ENCODE measurements around the gene COMT.

DNA sequence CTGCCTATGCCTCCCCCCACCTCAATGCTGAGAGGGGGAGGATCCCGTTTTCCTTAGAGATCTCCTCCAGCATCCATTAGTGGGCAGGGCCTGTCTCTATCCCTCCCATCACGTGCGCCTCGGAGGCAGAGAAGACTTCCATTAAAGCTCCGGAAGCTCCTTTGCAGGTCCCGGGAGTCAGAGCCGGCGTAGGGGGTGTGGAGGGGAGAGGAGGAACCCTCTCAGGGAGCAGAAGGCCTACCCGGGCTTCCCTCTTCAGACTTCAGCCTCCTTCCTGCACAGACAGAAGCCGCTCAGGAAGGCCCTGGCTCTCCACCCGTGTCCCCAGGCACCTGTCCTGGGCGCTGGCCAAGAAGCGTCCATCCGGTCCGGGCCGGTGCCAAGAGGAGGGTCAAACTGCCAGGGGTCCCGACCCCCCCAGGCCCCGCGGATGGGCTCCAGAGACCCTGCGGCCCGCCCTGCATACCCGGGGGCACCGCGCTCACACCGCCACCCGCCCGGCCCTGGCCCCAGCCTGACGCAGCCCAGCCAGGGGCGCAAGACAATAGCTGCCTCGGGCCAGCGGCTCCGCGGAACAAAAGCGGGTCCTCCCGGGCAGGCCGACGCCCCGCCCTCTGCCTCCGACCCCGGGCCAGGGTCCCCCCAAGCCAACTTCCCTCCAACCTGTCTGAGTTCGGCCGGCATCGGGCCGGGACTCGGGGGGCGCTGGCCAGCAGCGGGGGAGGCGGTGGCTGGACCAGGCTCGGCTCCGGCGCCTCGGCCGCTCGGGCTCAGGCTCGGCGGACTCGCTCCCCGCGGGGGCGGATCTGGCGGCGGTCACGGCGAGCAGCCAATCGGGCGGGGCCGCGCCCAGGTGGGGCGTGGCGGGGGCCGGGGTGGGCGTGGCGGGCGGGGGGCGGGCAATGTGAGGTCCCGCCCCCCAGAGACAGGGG, 45.1 kb downstream of the COMT start:
- peak; percentile 62 for TF ChIP-seq POLR2AphosphoS5 (IDR thresholded peaks at IDR 0.05; ENCODE audit: low read depth)
- TF ChIP-seq, protein P1, sequence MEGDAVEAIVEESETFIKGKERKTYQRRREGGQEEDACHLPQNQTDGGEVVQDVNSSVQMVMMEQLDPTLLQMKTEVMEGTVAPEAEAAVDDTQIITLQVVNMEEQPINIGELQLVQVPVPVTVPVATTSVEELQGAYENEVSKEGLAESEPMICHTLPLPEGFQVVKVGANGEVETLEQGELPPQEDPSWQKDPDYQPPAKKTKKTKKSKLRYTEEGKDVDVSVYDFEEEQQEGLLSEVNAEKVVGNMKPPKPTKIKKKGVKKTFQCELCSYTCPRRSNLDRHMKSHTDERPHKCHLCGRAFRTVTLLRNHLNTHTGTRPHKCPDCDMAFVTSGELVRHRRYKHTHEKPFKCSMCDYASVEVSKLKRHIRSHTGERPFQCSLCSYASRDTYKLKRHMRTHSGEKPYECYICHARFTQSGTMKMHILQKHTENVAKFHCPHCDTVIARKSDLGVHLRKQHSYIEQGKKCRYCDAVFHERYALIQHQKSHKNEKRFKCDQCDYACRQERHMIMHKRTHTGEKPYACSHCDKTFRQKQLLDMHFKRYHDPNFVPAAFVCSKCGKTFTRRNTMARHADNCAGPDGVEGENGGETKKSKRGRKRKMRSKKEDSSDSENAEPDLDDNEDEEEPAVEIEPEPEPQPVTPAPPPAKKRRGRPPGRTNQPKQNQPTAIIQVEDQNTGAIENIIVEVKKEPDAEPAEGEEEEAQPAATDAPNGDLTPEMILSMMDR (conservative IDR thresholded peaks at IDR 0.05; ENCODE audit: low read depth in 2 of 2): no peak
- TF ChIP-seq CREB1 (CRISPR knock-in tag; IDR thresholded peaks at IDR 0.05; ENCODE audit: low read depth): no peak
- TF ChIP-seq EZH2 (IDR thresholded peaks at IDR 0.05; ENCODE audit: low read depth, unreplicated experiment): no peak
- TF ChIP-seq, protein P2, sequence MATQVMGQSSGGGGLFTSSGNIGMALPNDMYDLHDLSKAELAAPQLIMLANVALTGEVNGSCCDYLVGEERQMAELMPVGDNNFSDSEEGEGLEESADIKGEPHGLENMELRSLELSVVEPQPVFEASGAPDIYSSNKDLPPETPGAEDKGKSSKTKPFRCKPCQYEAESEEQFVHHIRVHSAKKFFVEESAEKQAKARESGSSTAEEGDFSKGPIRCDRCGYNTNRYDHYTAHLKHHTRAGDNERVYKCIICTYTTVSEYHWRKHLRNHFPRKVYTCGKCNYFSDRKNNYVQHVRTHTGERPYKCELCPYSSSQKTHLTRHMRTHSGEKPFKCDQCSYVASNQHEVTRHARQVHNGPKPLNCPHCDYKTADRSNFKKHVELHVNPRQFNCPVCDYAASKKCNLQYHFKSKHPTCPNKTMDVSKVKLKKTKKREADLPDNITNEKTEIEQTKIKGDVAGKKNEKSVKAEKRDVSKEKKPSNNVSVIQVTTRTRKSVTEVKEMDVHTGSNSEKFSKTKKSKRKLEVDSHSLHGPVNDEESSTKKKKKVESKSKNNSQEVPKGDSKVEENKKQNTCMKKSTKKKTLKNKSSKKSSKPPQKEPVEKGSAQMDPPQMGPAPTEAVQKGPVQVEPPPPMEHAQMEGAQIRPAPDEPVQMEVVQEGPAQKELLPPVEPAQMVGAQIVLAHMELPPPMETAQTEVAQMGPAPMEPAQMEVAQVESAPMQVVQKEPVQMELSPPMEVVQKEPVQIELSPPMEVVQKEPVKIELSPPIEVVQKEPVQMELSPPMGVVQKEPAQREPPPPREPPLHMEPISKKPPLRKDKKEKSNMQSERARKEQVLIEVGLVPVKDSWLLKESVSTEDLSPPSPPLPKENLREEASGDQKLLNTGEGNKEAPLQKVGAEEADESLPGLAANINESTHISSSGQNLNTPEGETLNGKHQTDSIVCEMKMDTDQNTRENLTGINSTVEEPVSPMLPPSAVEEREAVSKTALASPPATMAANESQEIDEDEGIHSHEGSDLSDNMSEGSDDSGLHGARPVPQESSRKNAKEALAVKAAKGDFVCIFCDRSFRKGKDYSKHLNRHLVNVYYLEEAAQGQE (IDR thresholded peaks at IDR 0.05; ENCODE audit: unreplicated experiment): no peak
- no peak for TF ChIP-seq JUNB (IDR thresholded peaks at IDR 0.05; ENCODE audit: unreplicated experiment)
- no peak for TF ChIP-seq NANOG (IDR thresholded peaks at IDR 0.05; ENCODE audit: borderline replicate concordance)

All from GM23338 (cell line).